H1 (cell line): ENCODE data around the gene CUX1. TPM values are rescaled to one million over a fixed set of nuclear protein-coding genes. Genes with fewer than 3 reads are reported as not detected.

Experiments used
- CTCF ChIA-PET: fragments of 300-600 bp; sonication (Branson Sonifier 250); formaldehyde crosslinking; loops from one replicate; lab custom pipeline; 2021; ENCODE audit not compliant: partially characterized antibody; lab: Charles Lee
- POLR2A ChIA-PET: fragments of 300-600 bp; sonication (Branson Sonifier 250); formaldehyde crosslinking; loops from one replicate; lab custom pipeline; 2021; ENCODE audit warnings: inconsistent platforms; ENCODE audit not compliant: partially characterized antibody; lab: Charles Lee
- DNase-seq, 2 experiments: peaks; one replicate each; pipeline versions ENCODE4 v3.0.0 to v3.0.0-alpha.2; 2010 to 2022; ENCODE audit warnings: low spot score in 2 of 2, low read depth in 1 of 2, mixed read lengths in 1 of 2
- FAIRE-seq: peaks from 2 replicates; lab custom pipeline; 2011; peaks lifted over from hg19 to GRCh38; lab: Jason Lieb, UNC
- H2AFZ ChIP-seq: 2 replicates; pipeline ENCODE4 v1.8.1; 2012; ENCODE audit warnings: low read length, inconsistent platforms
- H2AK5ac ChIP-seq: 2 replicates; pipeline ENCODE4 v1.6.1; 2013; ENCODE audit warnings: low read depth, low read length
- H2BK120ac ChIP-seq: replicated peaks from 2 replicates; pipeline ENCODE3; 2013; ENCODE audit warnings: low read depth, low read length, inconsistent platforms
- H2BK12ac ChIP-seq: 2 replicates; pipeline ENCODE4 v1.6.1; 2013; ENCODE audit warnings: low read depth, low read length
- H2BK15ac ChIP-seq: 2 replicates; pipeline ENCODE4 v1.6.1; 2013; ENCODE audit warnings: low read length
- H2BK20ac ChIP-seq: 2 replicates; pipeline ENCODE4 v1.6.1; 2013; ENCODE audit warnings: low read length
- H2BK5ac ChIP-seq: 2 replicates; pipeline ENCODE4 v1.6.1; 2013; ENCODE audit warnings: low read depth, low read length
- H3K14ac ChIP-seq: 2 replicates; pipeline ENCODE4 v1.6.1; 2013; ENCODE audit warnings: inconsistent platforms; ENCODE audit not compliant: insufficient read length
- H3K18ac ChIP-seq: 2 replicates; pipeline ENCODE4 v1.6.1; 2013; ENCODE audit warnings: low read length; ENCODE audit errors: extremely low read depth
- H3K23ac ChIP-seq: 2 replicates; pipeline ENCODE4 v1.6.1; 2013; ENCODE audit warnings: inconsistent platforms; ENCODE audit not compliant: insufficient read length
- H3K23me2 ChIP-seq: 2 replicates; pipeline ENCODE4 v1.6.1; 2013; ENCODE audit warnings: low read depth, low read length
- H3K27ac ChIP-seq: 2 replicates; pipeline ENCODE4 v1.6.1; 2011; ENCODE audit warnings: low read depth, low read length, inconsistent platforms
- H3K27me3 ChIP-seq, 4 experiments: replicated peaks in 1 of 4; 1 replicate in 1 of 4; 2 replicates in 3 of 4; pipeline versions ENCODE4 v1.6.1 to v1.8.1; 2011 to 2013; ENCODE audit warnings: low read length in 3 of 4, mild to moderate bottlenecking in 3 of 4, inconsistent platforms in 2 of 4, mixed read lengths in 2 of 4, moderate library complexity in 1 of 4; ENCODE audit not compliant: control insufficient read depth in 3 of 4, insufficient read depth in 3 of 4; ENCODE audit errors: extremely low read depth in 1 of 4
- H3K36me3 ChIP-seq, 4 experiments: 2 replicates each; pipeline versions ENCODE4 v1.6.1 to v1.8.1; 2011 to 2013; ENCODE audit warnings: mild to moderate bottlenecking in 4 of 4, low read length in 3 of 4, moderate library complexity in 2 of 4, control low read depth in 1 of 4, inconsistent platforms in 1 of 4; ENCODE audit not compliant: insufficient read depth in 4 of 4, control insufficient read depth in 2 of 4
- H3K4ac ChIP-seq: replicated peaks from 2 replicates; pipeline ENCODE3; 2013; ENCODE audit warnings: low read length, low read depth, mixed read lengths, inconsistent platforms; ENCODE audit not compliant: insufficient read length
- H3K4me1 ChIP-seq, 4 experiments: replicated peaks in 1 of 4; 1 replicate in 1 of 4; 2 replicates in 3 of 4; pipeline versions ENCODE4 v1.6.1 to v1.8.1; 2011 to 2013; ENCODE audit warnings: low read length in 3 of 4, inconsistent platforms in 2 of 4, mixed read lengths in 1 of 4; ENCODE audit not compliant: insufficient read depth in 4 of 4, control insufficient read depth in 3 of 4
- H3K4me2 ChIP-seq, 2 experiments: 2 replicates each; pipeline versions ENCODE4 v1.6.1 to v1.8.1; 2011 to 2013; ENCODE audit warnings: low read depth in 2 of 2, low read length in 2 of 2, control low read depth in 1 of 2, inconsistent platforms in 1 of 2, mild to moderate bottlenecking in 1 of 2; ENCODE audit not compliant: insufficient read depth in 1 of 2
- H3K4me3 ChIP-seq, 4 experiments: fragments of 200-600, 300-600 bp in 1 of 4; sonication (generic), shearing (Covaris generic), sonication (Bioruptor Twin) in 1 of 4; 2 replicates each; pipeline versions ENCODE4 v1.5.1 to v1.8.1; 2011 to 2016; ENCODE audit warnings: low read length in 4 of 4, low read depth in 3 of 4, control low read depth in 2 of 4, inconsistent platforms in 2 of 4, mild to moderate bottlenecking in 2 of 4, mixed read lengths in 1 of 4, moderate library complexity in 1 of 4; ENCODE audit not compliant: insufficient read depth in 2 of 4; ENCODE audit errors: extremely low read depth in 1 of 4
- H3K56ac ChIP-seq: replicated peaks from 2 replicates; pipeline ENCODE3; 2013; ENCODE audit warnings: low read depth, mild to moderate bottlenecking, mixed read lengths, low read length, inconsistent platforms; ENCODE audit not compliant: insufficient read length
- H3K79me1 ChIP-seq: 2 replicates; pipeline ENCODE4 v1.6.1; 2013; ENCODE audit warnings: low read depth, low read length, control low read depth
- H3K79me2 ChIP-seq, 2 experiments: 2 replicates each; pipeline versions ENCODE4 v1.6.1 to v1.8.1; 2012 to 2013; ENCODE audit warnings: low read length in 2 of 2, mild to moderate bottlenecking in 2 of 2, inconsistent platforms in 1 of 2; ENCODE audit not compliant: insufficient read depth in 2 of 2, control insufficient read depth in 1 of 2
- H3K9ac ChIP-seq, 4 experiments: replicated peaks in 1 of 4; 1 replicate in 1 of 4; 2 replicates in 3 of 4; pipeline versions ENCODE4 v1.6.1 to v1.8.1; 2011 to 2013; ENCODE audit warnings: low read depth in 3 of 4, low read length in 3 of 4, control low read depth in 2 of 4, mild to moderate bottlenecking in 2 of 4, moderate library complexity in 2 of 4, inconsistent platforms in 1 of 4; ENCODE audit errors: extremely low read depth in 1 of 4
- H3K9me3 ChIP-seq, 2 experiments: 2 replicates each; pipeline versions ENCODE4 v1.6.1 to v1.8.1; 2012 to 2013; ENCODE audit warnings: mild to moderate bottlenecking in 2 of 2, moderate library complexity in 2 of 2, control low read depth in 1 of 2, inconsistent platforms in 1 of 2, low read depth in 1 of 2, low read length in 1 of 2, mixed read lengths in 1 of 2; ENCODE audit not compliant: insufficient read depth in 2 of 2
- H4K20me1 ChIP-seq, 2 experiments: replicated peaks in 1 of 2; 2 replicates each; pipeline versions ENCODE3 to v1.8.1; 2011 to 2013; ENCODE audit warnings: inconsistent platforms in 2 of 2, low read length in 2 of 2, mild to moderate bottlenecking in 1 of 2; ENCODE audit not compliant: insufficient read depth in 2 of 2, control insufficient read depth in 1 of 2
- H4K5ac ChIP-seq: 2 replicates; pipeline ENCODE4 v1.6.1; 2013; ENCODE audit warnings: low read length, low read depth, mixed read lengths, inconsistent platforms; ENCODE audit not compliant: insufficient read length
- H4K8ac ChIP-seq: 2 replicates; pipeline ENCODE4 v1.8.0; 2013; ENCODE audit warnings: mild to moderate bottlenecking, moderate library complexity, low read length, inconsistent platforms; ENCODE audit not compliant: insufficient read depth; ENCODE audit errors: extremely low read depth
- H4K91ac ChIP-seq: replicated peaks from 2 replicates; pipeline ENCODE3; 2013; ENCODE audit warnings: low read length, mixed read lengths, inconsistent platforms; ENCODE audit not compliant: insufficient read length
- CBX5 ChIP-seq: fragments of 300-800, 300-1000 bp; sonication (generic); IDR thresholded peaks from 2 replicates; pipeline ENCODE4 v1.7.1; 2016; ENCODE audit warnings: antibody characterized with exemption, low read length, low read depth
- WGBS, 2 experiments: shearing (Covaris generic) in 1 of 2; methylation state at CpG; one replicate each; pipeline versions ENCODE4 v1.1.6 to v1.1.7; 2013 to 2015; ENCODE audit warnings: low lambda C conversion rate in 2 of 2, mixed read lengths in 2 of 2, inconsistent platforms in 1 of 2, low coverage in 1 of 2, missing lambda C conversion rate in 1 of 2; ENCODE audit not compliant: insufficient replicate concordance in 2 of 2, insufficient coverage in 1 of 2, insufficient read length in 1 of 2; ENCODE audit errors: extremely low coverage in 1 of 2, missing lambda C conversion rate in 1 of 2; 5-methylcytosine and 5-hydroxymethylcytosine counted together
- polyA plus RNA-seq, 7 experiments: library from polyadenylated mRNA; depleted of rRNA in 3 of 7; stranded (reverse) in 5 of 7; unstranded in 2 of 7; fragments of >200 nt in 5 of 7; fragments of 200-250 nt in 2 of 7; gene quantifications; 1 replicate in 5 of 7; 2 replicates in 1 of 7; 4 replicates in 1 of 7; pipeline versions ENCODE4 v1.2.1 to v1.2.3, GENCODE V29; 2011 to 2013; ENCODE audit warnings: missing spikeins in 2 of 7, mixed read lengths in 2 of 7
- total RNA-seq: library from RNA; stranded (reverse); fragmentation: NEBNext Ultra II Directional; extraction: Animal tissue kit (Norgen Biotek cat#: 25700); gene quantifications from 2 replicates; pipeline ENCODE4 v1.2.1, GENCODE V29; 2021

The CUX1 gene
- total and polyA plus RNA-seq, 2 of the 8 experiments (the other 6 are each of a cell fraction or from before 2014, with no cell fraction given) = 21.6 to 65.9 TPM

GRCh38 chr7:102147008-102147407 lies 329.6 kb downstream of the CUX1 start:
- 91% methylated on average over 10 of the region's 10 CpGs; no CpG with 5 or more reads in 1 of the 2 experiments for WGBS, 2 experiments
- Histone ChIP-seq H2AK5ac (no peak overlapping the region), H3K27me3 (no peaks in the 10 kb centered on the region), H3K79me1 (no peaks in the 10 kb centered on the region), H4K91ac (no peak overlapping the region), H3K4ac (no peak overlapping the region), H2AFZ (no peak overlapping the region), H3K4me2 (no peak overlapping the region), H3K9ac (no peak overlapping the region), H3K4me3 (no peak overlapping the region), H3K56ac (no peak overlapping the region), H2BK20ac (no peak overlapping the region), H3K14ac (no peak overlapping the region), H4K5ac (no peak overlapping the region), H2BK120ac (no peak overlapping the region), H3K4me1 (peaks cover 0 to 2% (median 0%) of the 10 kb centered on the region in 4 experiments; a peak in 2 of 7 replicates), H4K8ac (no peak overlapping the region), H2BK12ac (no peak overlapping the region), H2BK15ac (no peak overlapping the region), H2BK5ac (no peak overlapping the region), H3K23ac (no peak overlapping the region), H3K23me2 (no peaks in the 10 kb centered on the region), H3K36me3 (no peaks in the 10 kb centered on the region), H4K20me1 (peaks cover 0 to 3% of the 10 kb centered on the region in 2 experiments), H3K27ac (no peak overlapping the region), H3K9me3 (no peaks in the 10 kb centered on the region)
- CTCF ChIA-PET = no interaction called here
- POLR2A ChIA-PET = no interaction called here
- no peak for FAIRE-seq
- no peak for DNase-seq
- no peak for TF ChIP-seq CBX5
- TF ChIP-seq, all 59 proteins: peak for 0
- Histone ChIP-seq H3K79me2 (no peaks in the 10 kb centered on the region), H3K18ac (no peak overlapping the region)
